T-helper 2 cell treated with Interferon-gamma antibody and Interleukin-4, amounts not matched to agents 100 ng/mL and 5 ng/mL, for 36 hours (primary cell): ENCODE measurements around the gene FBXO36. TPM values are rescaled to one million over a fixed set of nuclear protein-coding genes. Genes with fewer than 3 reads are reported as not detected.
"Not testable (repeated sequence)": the region's sequence is repeated elsewhere in the genome, so short reads cannot be mapped to it uniquely, and the experiment has no call there.

ENCODE experiments used
- intact Hi-C: fragments of 100-400 bp; cut with micrococcal nuclease; formaldehyde crosslinking; loops from one replicate; pipeline ENCODE4 v1.15.1; 2023
- total RNA-seq: library from RNA; stranded (reverse); gene quantifications from 2 replicates; pipeline ENCODE4 v1.2.3, GENCODE V29; 2022

Gene FBXO36
- total RNA-seq, 1 donor from 2014 or later = 0.41 TPM

- intact Hi-C loops = not testable (repeated sequence)
Measured at GRCh38 chr2:229963596-229963995, 41.3 kb downstream of the FBXO36 start.

GRCh38 chr2:229969921-229970320 is 47.6 kb downstream of the FBXO36 start:
- intact Hi-C loops = no loop called here

- intact Hi-C loops = no loop called here
Measured at GRCh38 chr2:229970406-229970805, 48.1 kb downstream of the FBXO36 start.

- intact Hi-C loops = no loop called here
Measured at GRCh38 chr2:229971298-229971790, 49.0 kb downstream of the FBXO36 start.

GRCh38 chr2:229974266-229974665 is 52.0 kb downstream of the FBXO36 start:
- intact Hi-C loops = no loop called here

GRCh38 chr2:229980431-229981184 is 58.3 kb downstream of the FBXO36 start:
- intact Hi-C loops = no loop called here

GRCh38 chr2:229993236-229993635 is 70.9 kb downstream of the FBXO36 start:
- intact Hi-C loops = no loop called here

GRCh38 chr2:229996320-229996719 is 74.0 kb downstream of the FBXO36 start:
- intact Hi-C loops = no loop called here

- intact Hi-C loops = no loop called here
Measured at GRCh38 chr2:229997565-229997964, 75.3 kb downstream of the FBXO36 start.

GRCh38 chr2:230000118-230000841 is 78.0 kb downstream of the FBXO36 start:
- intact Hi-C loops = no loop called here

GRCh38 chr2:230007931-230008707 is 85.8 kb downstream of the FBXO36 start:
- intact Hi-C loops = loop anchor here (1.0 to 5.0 kb wide), 5 partner anchors 59 to 789 kb away; partner anchors contain the start of genes CAB39 and SLC16A14

- intact Hi-C loops = loop anchor here (1.0 to 5.0 kb wide), 5 partner anchors 59 to 789 kb away; partner anchors contain the start of genes CAB39 and SLC16A14
Measured at GRCh38 chr2:230008708-230009066, 86.4 kb downstream of the FBXO36 start.

GRCh38 chr2:230010501-230010900 is 88.2 kb downstream of the FBXO36 start:
- intact Hi-C loops = no loop called here

- intact Hi-C loops = no loop called here
Measured at GRCh38 chr2:230011617-230012016, 89.3 kb downstream of the FBXO36 start.

GRCh38 chr2:230012267-230012884 is 90.1 kb downstream of the FBXO36 start:
- intact Hi-C loops = no loop called here

- intact Hi-C loops = no loop called here
Measured at GRCh38 chr2:230016844-230017243, 94.5 kb downstream of the FBXO36 start.

GRCh38 chr2:230018153-230018552 is 95.8 kb downstream of the FBXO36 start:
- intact Hi-C loops = no loop called here

- intact Hi-C loops = no loop called here
Measured at GRCh38 chr2:230019742-230020141, 97.4 kb downstream of the FBXO36 start.

GRCh38 chr2:230023313-230023712 is 101.0 kb downstream of the FBXO36 start:
- intact Hi-C loops = no loop called here

- intact Hi-C loops = no loop called here
Measured at GRCh38 chr2:230042195-230042594, 119.9 kb downstream of the FBXO36 start.

- intact Hi-C loops = no loop called here
Measured at GRCh38 chr2:230043025-230043424, 120.7 kb downstream of the FBXO36 start.
